Vagina (tissue), 2 donors: ENCODE results near the gene MRPS11.

ENCODE experiments used
- CTCF ChIP-seq, 3 experiments: fragments of 450-650 bp in 2 of 3; fragments of 200-600 bp in 1 of 3; sonication (generic) in 1 of 3; IDR thresholded peaks; one replicate each; pipeline ENCODE4 v1.5.1; 2017 to 2019; ENCODE audit warnings: antibody characterized with exemption in 3 of 3, mild to moderate bottlenecking in 2 of 3, moderate library complexity in 2 of 3
- POLR2AphosphoS5 ChIP-seq, 2 donors: sonication (generic); formaldehyde crosslinking; IDR thresholded peaks; one replicate each; pipeline ENCODE4 v1.9.0; 2017; ENCODE audit warnings: antibody characterized with exemption in 2 of 2, mild to moderate bottlenecking in 2 of 2, low read depth in 1 of 2; ENCODE audit not compliant: insufficient read depth in 1 of 2

- TF ChIP-seq POLR2AphosphoS5 (IDR thresholded peaks at IDR 0.05; ENCODE audit: insufficient read depth in 1 of 2, low read depth in 1 of 2) (no peak), CTCF (IDR thresholded peaks at IDR 0.05) (no peak)
These were observed 57.9 kb downstream of the MRPS11 start for GRCh38 chr15:88525418-88525817.
